H9 (cell line): ENCODE results near the gene CCR7. TPM values are rescaled to one million over a fixed set of nuclear protein-coding genes. Genes with fewer than 3 reads are reported as not detected.

Source experiments
- DNase-seq: peaks from one replicate; pipeline ENCODE4 v3.0.0-alpha.2; 2017
- H2AFZ ChIP-seq: one replicate; pipeline ENCODE4 v1.6.1; 2013; ENCODE audit warnings: mild to moderate bottlenecking, low read length, control low read depth, moderate library complexity
- H2AK5ac ChIP-seq: 2 replicates; pipeline ENCODE4 v1.6.1; 2013; ENCODE audit warnings: low read length, control low read depth, mixed read lengths; ENCODE audit not compliant: insufficient read length
- H2BK120ac ChIP-seq: one replicate; pipeline ENCODE4 v1.6.1; 2013; ENCODE audit warnings: low read depth, mild to moderate bottlenecking, low read length, control low read depth, inconsistent platforms; ENCODE audit not compliant: poor library complexity, severe bottlenecking
- H2BK12ac ChIP-seq: 2 replicates; pipeline ENCODE4 v1.6.1; 2013; ENCODE audit warnings: low read length, control low read depth, mixed read lengths, low read depth; ENCODE audit not compliant: insufficient read length
- H2BK15ac ChIP-seq: 2 replicates; pipeline ENCODE4 v1.6.1; 2013; ENCODE audit warnings: low read depth, low read length, control low read depth
- H2BK20ac ChIP-seq: one replicate; pipeline ENCODE4 v1.6.1; 2013; ENCODE audit warnings: low read depth, mild to moderate bottlenecking, low read length, control low read depth, inconsistent platforms; ENCODE audit not compliant: poor library complexity, severe bottlenecking
- H2BK5ac ChIP-seq: 2 replicates; pipeline ENCODE4 v1.6.1; 2013; ENCODE audit warnings: low read length, control low read depth, mixed read lengths; ENCODE audit not compliant: insufficient read length
- H3K14ac ChIP-seq: 2 replicates; pipeline ENCODE4 v1.6.1; 2013; ENCODE audit warnings: low read length, control low read depth; ENCODE audit not compliant: insufficient read depth
- H3K18ac ChIP-seq: 2 replicates; pipeline ENCODE4 v1.6.1; 2013; ENCODE audit warnings: low read depth, mild to moderate bottlenecking, mixed read lengths, low read length, control low read depth; ENCODE audit not compliant: insufficient read length
- H3K23ac ChIP-seq: 2 replicates; pipeline ENCODE4 v1.6.1; 2013; ENCODE audit warnings: low read length, control low read depth, mixed read lengths, low read depth; ENCODE audit not compliant: insufficient read length
- H3K23me2 ChIP-seq: 2 replicates; pipeline ENCODE4 v1.6.1; 2013; ENCODE audit warnings: low read depth, mild to moderate bottlenecking, mixed read lengths, low read length, control low read depth; ENCODE audit not compliant: insufficient read length, poor library complexity, severe bottlenecking
- H3K27ac ChIP-seq: 2 replicates; pipeline ENCODE4 v1.5.1; 2013; ENCODE audit warnings: low read length, control low read depth, mixed read lengths, low read depth; ENCODE audit not compliant: insufficient read length
- H3K27me3 ChIP-seq: 2 replicates; pipeline ENCODE4 v1.6.1; 2013; ENCODE audit warnings: low read length, control low read depth, inconsistent platforms; ENCODE audit not compliant: insufficient read depth
- H3K4ac ChIP-seq: 2 replicates; pipeline ENCODE4 v1.6.1; 2013; ENCODE audit warnings: low read depth, mild to moderate bottlenecking, control low read depth, inconsistent platforms, low read length, moderate library complexity
- H3K4me1 ChIP-seq: 2 replicates; pipeline ENCODE4 v1.6.1; 2013; ENCODE audit warnings: low read length, control low read depth, inconsistent platforms; ENCODE audit not compliant: insufficient read depth
- H3K4me2 ChIP-seq: 2 replicates; pipeline ENCODE4 v1.6.1; 2013; ENCODE audit warnings: low read length, control low read depth, mixed read lengths; ENCODE audit not compliant: insufficient read length, insufficient read depth
- H3K56ac ChIP-seq: 2 replicates; pipeline ENCODE4 v1.6.1; 2013; ENCODE audit warnings: low read depth, mild to moderate bottlenecking, mixed read lengths, low read length, control low read depth; ENCODE audit not compliant: insufficient read length
- H3K79me1 ChIP-seq: 2 replicates; pipeline ENCODE4 v1.6.1; 2013; ENCODE audit warnings: low read depth, mild to moderate bottlenecking, moderate library complexity, low read length, control low read depth, inconsistent platforms; ENCODE audit not compliant: insufficient read depth, poor library complexity, severe bottlenecking
- H3K79me2 ChIP-seq: 2 replicates; pipeline ENCODE4 v1.6.1; 2013; ENCODE audit warnings: low read length, control low read depth, inconsistent platforms; ENCODE audit not compliant: insufficient read depth
- H3K9ac ChIP-seq: 2 replicates; pipeline ENCODE4 v1.6.1; 2013; ENCODE audit warnings: low read length, control low read depth, mixed read lengths; ENCODE audit not compliant: insufficient read length; ENCODE audit errors: extremely low read depth
- H3K9me3 ChIP-seq: one replicate; pipeline ENCODE4 v1.6.1; 2013; ENCODE audit warnings: low read depth, low read length, inconsistent platforms; ENCODE audit not compliant: control insufficient read depth
- H3T11ph ChIP-seq: one replicate; pipeline ENCODE4 v1.6.1; 2013; ENCODE audit warnings: mild to moderate bottlenecking, low read length, control low read depth, inconsistent platforms
- H4K20me1 ChIP-seq: one replicate; pipeline ENCODE4 v1.6.1; 2013; ENCODE audit not compliant: control insufficient read depth, insufficient read length, insufficient read depth
- H4K5ac ChIP-seq: 2 replicates; pipeline ENCODE4 v1.6.1; 2013; ENCODE audit warnings: low read depth, mild to moderate bottlenecking, mixed read lengths, low read length, control low read depth; ENCODE audit not compliant: insufficient read length
- H4K8ac ChIP-seq: replicated peaks from 2 replicates; pipeline ENCODE4 v1.6.1; 2013; ENCODE audit warnings: low read length, control low read depth, mixed read lengths, low read depth; ENCODE audit not compliant: insufficient read length
- H4K91ac ChIP-seq: 2 replicates; pipeline ENCODE4 v1.6.1; 2013; ENCODE audit warnings: low read depth, mild to moderate bottlenecking, moderate library complexity, mixed read lengths, low read length, control low read depth; ENCODE audit not compliant: insufficient read length
- H3K27ac Mint-ChIP-seq, 3 experiments: 2 replicates in 2 of 3; 3 replicates in 1 of 3; pipeline ENCODE4 v1.8.0; 2020 to 2021; ENCODE audit warnings: mixed read lengths in 3 of 3, mild to moderate bottlenecking in 1 of 3, moderate library complexity in 1 of 3
- H3K27me3 Mint-ChIP-seq: 2 replicates; pipeline ENCODE4 v1.8.0; 2021; ENCODE audit warnings: low read depth, mild to moderate bottlenecking, moderate library complexity, mixed read lengths
- H3K36me3 Mint-ChIP-seq, 3 experiments: 2 replicates in 2 of 3; 3 replicates in 1 of 3; pipeline ENCODE4 v1.8.0; 2020 to 2021; ENCODE audit warnings: low read depth in 3 of 3, mixed read lengths in 3 of 3; ENCODE audit not compliant: insufficient read depth in 1 of 3
- H3K4me1 Mint-ChIP-seq, 2 experiments: 2 replicates each; pipeline ENCODE4 v1.8.0; 2020; ENCODE audit warnings: mixed read lengths in 2 of 2
- H3K4me3 Mint-ChIP-seq, 2 experiments: 2 replicates in 1 of 2; 3 replicates in 1 of 2; pipeline ENCODE4 v1.8.0; 2020 to 2021; ENCODE audit warnings: mild to moderate bottlenecking in 2 of 2, mixed read lengths in 2 of 2, moderate library complexity in 1 of 2
- H3K9me3 Mint-ChIP-seq, 2 experiments: 2 replicates in 1 of 2; 3 replicates in 1 of 2; pipeline ENCODE4 v1.8.0; 2020; ENCODE audit warnings: mild to moderate bottlenecking in 2 of 2, mixed read lengths in 2 of 2, moderate library complexity in 1 of 2
- WGBS: extraction: QIAGEN DNeasy Blood & Tissue Kit; methylation state at CpG from one replicate; pipeline ENCODE4 v1.1.7; 2013; ENCODE audit warnings: missing lambda C conversion rate, low lambda C conversion rate, mixed read lengths; ENCODE audit not compliant: insufficient read length; ENCODE audit errors: extremely low coverage; 5-methylcytosine and 5-hydroxymethylcytosine counted together
- total RNA-seq: library from RNA; stranded (reverse); gene quantifications from 2 replicates; pipeline ENCODE4 v1.2.1, GENCODE V29; 2021
- TF ChIP-seq, protein P1 (sequence below): fragments of 200-600 bp; sonication (generic); conservative IDR thresholded peaks from 3 replicates; pipeline ENCODE4 v1.8.0; 2021; ENCODE audit warnings: antibody characterized with exemption, mild to moderate bottlenecking

CCR7 gene
- total RNA-seq, 1 experiment from 2014 or later = 0.31 TPM

DNA sequence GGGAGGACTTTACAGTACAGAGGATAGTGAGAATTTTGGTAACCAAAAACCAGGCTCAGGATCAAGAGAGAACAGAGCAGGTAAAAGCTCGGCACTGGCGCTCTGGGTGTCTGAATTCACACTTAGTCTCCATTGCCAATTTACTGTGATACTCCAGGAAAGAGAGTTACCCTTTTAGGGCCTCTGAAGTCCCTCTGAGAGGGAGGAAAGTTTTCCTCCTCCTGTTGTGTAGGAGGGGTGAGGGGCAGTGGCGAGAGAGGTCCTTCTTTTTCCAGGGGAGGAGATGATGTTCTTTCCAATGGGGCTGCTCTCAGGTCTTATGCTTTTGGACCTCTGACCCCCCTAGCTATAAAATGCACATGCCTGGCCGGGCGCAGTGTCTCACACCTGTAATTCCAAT lies 58.5 kb downstream of the CCR7 start:
- no peaks in the 10 kb centered on the region; the same call in 1 of the 2 replicates for H3K4me1 ChIP-seq
- DNase-seq = no peak
- H3K9ac ChIP-seq = no peak overlapping the region
- no peak overlapping the region for H3K23ac ChIP-seq
- H4K91ac ChIP-seq = no peak overlapping the region
- H3K4me1 Mint-ChIP-seq = peaks cover 21 to 26% of the 10 kb centered on the region in 2 experiments
- H3K4me2 ChIP-seq = no peak overlapping the region
- H2BK120ac ChIP-seq = no peak overlapping the region
- H4K8ac ChIP-seq = no peak overlapping the region
- H3K79me2 ChIP-seq = no peaks in the 10 kb centered on the region
- H3K27me3 Mint-ChIP-seq = peaks cover 2% of the 10 kb centered on the region
- no peaks in the 10 kb centered on the region; a peak in 1 of 5 replicates for H3K9me3 Mint-ChIP-seq
- H4K5ac ChIP-seq = no peak overlapping the region
- no peaks in the 10 kb centered on the region for H3K23me2 ChIP-seq
- no peak overlapping the region for H2BK20ac ChIP-seq
- H4K20me1 ChIP-seq = no peaks in the 10 kb centered on the region
- no peaks in the 10 kb centered on the region for H3K27me3 ChIP-seq
- no peak overlapping the region for H2AK5ac ChIP-seq
- no peaks in the 10 kb centered on the region for H3K9me3 ChIP-seq
- H3K27ac ChIP-seq = no peak overlapping the region
- H3K18ac ChIP-seq = no peak overlapping the region
- no peak overlapping the region for H2BK15ac ChIP-seq
- H3K4me3 Mint-ChIP-seq = no peak overlapping the region
- no peak overlapping the region for H3K14ac ChIP-seq
- no peak overlapping the region for H2BK5ac ChIP-seq
- TF ChIP-seq, protein P1, sequence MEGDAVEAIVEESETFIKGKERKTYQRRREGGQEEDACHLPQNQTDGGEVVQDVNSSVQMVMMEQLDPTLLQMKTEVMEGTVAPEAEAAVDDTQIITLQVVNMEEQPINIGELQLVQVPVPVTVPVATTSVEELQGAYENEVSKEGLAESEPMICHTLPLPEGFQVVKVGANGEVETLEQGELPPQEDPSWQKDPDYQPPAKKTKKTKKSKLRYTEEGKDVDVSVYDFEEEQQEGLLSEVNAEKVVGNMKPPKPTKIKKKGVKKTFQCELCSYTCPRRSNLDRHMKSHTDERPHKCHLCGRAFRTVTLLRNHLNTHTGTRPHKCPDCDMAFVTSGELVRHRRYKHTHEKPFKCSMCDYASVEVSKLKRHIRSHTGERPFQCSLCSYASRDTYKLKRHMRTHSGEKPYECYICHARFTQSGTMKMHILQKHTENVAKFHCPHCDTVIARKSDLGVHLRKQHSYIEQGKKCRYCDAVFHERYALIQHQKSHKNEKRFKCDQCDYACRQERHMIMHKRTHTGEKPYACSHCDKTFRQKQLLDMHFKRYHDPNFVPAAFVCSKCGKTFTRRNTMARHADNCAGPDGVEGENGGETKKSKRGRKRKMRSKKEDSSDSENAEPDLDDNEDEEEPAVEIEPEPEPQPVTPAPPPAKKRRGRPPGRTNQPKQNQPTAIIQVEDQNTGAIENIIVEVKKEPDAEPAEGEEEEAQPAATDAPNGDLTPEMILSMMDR = no peak
- no peaks in the 10 kb centered on the region for H3K36me3 Mint-ChIP-seq
- no peak overlapping the region for H3K56ac ChIP-seq
- no CpG with 5 or more reads among the region's 5 CpGs for WGBS
- no peak overlapping the region for H3K27ac Mint-ChIP-seq
- no peak overlapping the region for H3K4ac ChIP-seq
- no peaks in the 10 kb centered on the region for H3K79me1 ChIP-seq
- H3T11ph ChIP-seq = no peak overlapping the region
- no peak overlapping the region for H2AFZ ChIP-seq
- no peak overlapping the region for H2BK12ac ChIP-seq

Other genes with a start within 250 kb of the CCR7 start
- not detected in 2 replicates for gene GJD3, start 200.7 kb downstream of the CCR7 start, total RNA-seq
- 230 TPM in 2 replicates for gene TOP2A, start 147.6 kb downstream of the CCR7 start, total RNA-seq
- gene IGFBP4, start 122.0 kb downstream of the CCR7 start, total RNA-seq = 49.9 and 51.1 TPM in 2 replicates
- gene TNS4, start 63.8 kb downstream of the CCR7 start, total RNA-seq = 0.55 and 0.59 TPM in 2 replicates
- 122 and 126 TPM in 2 replicates for gene SMARCE1, start 82.3 kb upstream of the CCR7 start, total RNA-seq
- 0.13 and 0.18 TPM in 2 replicates for gene KRT222, start 99.7 kb upstream of the CCR7 start, total RNA-seq
- not detected in 2 replicates for gene KRT24, start 138.3 kb upstream of the CCR7 start, total RNA-seq
- not detected in 2 replicates for gene KRT25, start 189.9 kb upstream of the CCR7 start, total RNA-seq
- gene KRT26, start 206.7 kb upstream of the CCR7 start, total RNA-seq = not detected in 2 replicates
- gene KRT27, start 217.1 kb upstream of the CCR7 start, total RNA-seq = not detected in 2 replicates
- not detected in 2 replicates for gene KRT28, start 234.5 kb upstream of the CCR7 start, total RNA-seq